Hippocampal formation (tissue), 2 donors: ENCODE data around the gene HEATR1.

Experiments used
- DNase-seq, 2 donors: peaks; one replicate each; lab custom pipeline; 2025; lab: John Stamatoyannopoulos, UW

The HEATR1 gene

GRCh38 chr1:236536540-236536939, 67.8 kb downstream of the HEATR1 start:
- DNase-seq: no peak

- no peak for DNase-seq
Observed at GRCh38 chr1:236535662-236536161, 68.6 kb downstream of the HEATR1 start.

GRCh38 chr1:236535190-236535589, 69.1 kb downstream of the HEATR1 start:
- no peak for DNase-seq

- DNase-seq: no peak
Observed at GRCh38 chr1:236534151-236534651, 70.1 kb downstream of the HEATR1 start.

GRCh38 chr1:236532850-236533249, 71.5 kb downstream of the HEATR1 start:
- DNase-seq: no peak

- DNase-seq: no peak
Observed at GRCh38 chr1:236530959-236531358, 73.4 kb downstream of the HEATR1 start.

GRCh38 chr1:236530286-236530685, 74.0 kb downstream of the HEATR1 start:
- DNase-seq: no peak

- no peak for DNase-seq
Observed at GRCh38 chr1:236526079-236526478, 78.2 kb downstream of the HEATR1 start.

- DNase-seq: no peak
Observed at GRCh38 chr1:236524895-236525184, 79.5 kb downstream of the HEATR1 start.

GRCh38 chr1:236524142-236524894, 80.0 kb downstream of the HEATR1 start:
- DNase-seq: peak; percentile 37 to 49

GRCh38 chr1:236523704-236524141, 80.6 kb downstream of the HEATR1 start, which contains the start of gene LGALS8:
LGALS8 (plus strand) TSS chr1:236523982; CDS start chr1:236526071, 2,089 bp downstream.
- DNase-seq: peak; percentile 64 to 66

GRCh38 chr1:236522937-236523703, 81.2 kb downstream of the HEATR1 start:
- no peak for DNase-seq

- DNase-seq: no peak
Observed at GRCh38 chr1:236520445-236521005, 83.8 kb downstream of the HEATR1 start.

- no peak for DNase-seq
Observed at GRCh38 chr1:236518322-236518721, 86.0 kb downstream of the HEATR1 start.

GRCh38 chr1:236516929-236517704, 87.2 kb downstream of the HEATR1 start:
- no peak for DNase-seq

GRCh38 chr1:236515443-236515958, 88.8 kb downstream of the HEATR1 start:
- no peak for DNase-seq

- no peak for DNase-seq
Observed at GRCh38 chr1:236514703-236515442, 89.4 kb downstream of the HEATR1 start.

GRCh38 chr1:236511735-236512418, 92.4 kb downstream of the HEATR1 start:
- DNase-seq: no peak

- no peak for DNase-seq
Observed at GRCh38 chr1:236509647-236510401, 94.5 kb downstream of the HEATR1 start.
